HG03439 (cell line): ENCODE measurements around the gene TRAF3IP3.

ENCODE experiments used
- ATAC-seq: cut with Tn5 transposase; IDR thresholded peaks from one replicate; pipeline ENCODE4 v1.9.1; 2021; ENCODE audit warnings: mild to moderate bottlenecking, moderate library complexity; ENCODE audit not compliant: unreplicated experiment

Gene TRAF3IP3

DNA sequence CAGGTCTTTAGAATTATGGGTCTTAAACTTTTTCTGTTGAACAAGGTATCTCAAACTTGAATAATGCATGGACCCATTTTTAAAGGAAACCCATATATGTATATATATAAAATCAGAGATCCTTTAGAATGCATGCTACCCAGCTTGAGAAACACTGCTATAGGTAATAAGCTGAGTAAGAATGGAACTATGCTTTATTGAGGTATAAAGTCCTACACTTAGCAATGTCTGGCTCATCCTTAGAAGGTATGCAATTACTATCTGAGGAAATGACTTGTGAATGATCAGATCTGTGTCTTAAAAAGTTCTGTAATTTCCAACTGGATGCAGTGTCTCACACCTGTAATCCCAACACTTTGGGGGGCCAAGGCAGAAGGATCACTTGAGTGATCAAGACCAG, 11.2 kb downstream of the TRAF3IP3 start:
- no peak for ATAC-seq

DNA sequence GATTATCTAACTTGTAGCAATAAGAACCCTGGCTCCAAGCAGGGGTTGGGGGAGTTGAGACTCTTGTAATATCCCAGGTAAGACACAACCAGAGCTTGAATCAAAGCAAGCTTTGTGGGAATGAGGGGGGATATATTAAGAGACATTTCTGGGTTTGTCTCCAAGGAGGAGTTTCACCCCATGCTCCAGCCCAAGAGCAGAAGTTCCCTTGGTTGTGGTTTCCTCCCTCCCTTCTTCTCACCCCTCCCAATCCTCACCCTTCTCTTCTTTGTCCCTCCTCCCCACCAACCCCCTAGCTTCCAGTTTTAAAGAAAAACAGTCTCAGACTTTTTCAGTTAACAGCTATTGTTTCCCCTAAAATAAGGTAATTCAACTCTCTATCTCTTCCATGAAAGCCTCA, 11.9 kb downstream of the TRAF3IP3 start:
- no peak for ATAC-seq

DNA sequence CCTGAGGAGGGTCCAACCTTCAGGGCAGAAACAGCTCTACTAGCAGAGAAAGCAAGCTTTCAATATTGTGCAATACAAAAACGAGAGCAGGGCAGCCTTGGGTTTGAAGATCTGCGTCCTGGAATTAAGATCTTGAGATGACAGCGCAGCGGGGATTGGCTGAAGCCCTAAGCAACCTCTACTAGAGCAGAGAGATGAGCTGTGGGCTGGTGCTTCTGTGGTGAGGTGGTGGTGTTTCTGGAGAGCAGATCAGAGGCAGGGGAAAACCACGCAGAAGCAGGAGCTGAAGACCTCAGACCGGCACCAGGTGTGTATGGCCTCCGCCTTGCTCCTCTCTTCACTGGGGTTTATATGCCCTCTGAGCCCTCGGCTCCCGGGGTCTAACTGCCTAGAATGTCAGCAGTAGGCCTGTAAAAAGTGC, 12.5 kb downstream of the TRAF3IP3 start:
- peak; percentile 84 for ATAC-seq

DNA sequence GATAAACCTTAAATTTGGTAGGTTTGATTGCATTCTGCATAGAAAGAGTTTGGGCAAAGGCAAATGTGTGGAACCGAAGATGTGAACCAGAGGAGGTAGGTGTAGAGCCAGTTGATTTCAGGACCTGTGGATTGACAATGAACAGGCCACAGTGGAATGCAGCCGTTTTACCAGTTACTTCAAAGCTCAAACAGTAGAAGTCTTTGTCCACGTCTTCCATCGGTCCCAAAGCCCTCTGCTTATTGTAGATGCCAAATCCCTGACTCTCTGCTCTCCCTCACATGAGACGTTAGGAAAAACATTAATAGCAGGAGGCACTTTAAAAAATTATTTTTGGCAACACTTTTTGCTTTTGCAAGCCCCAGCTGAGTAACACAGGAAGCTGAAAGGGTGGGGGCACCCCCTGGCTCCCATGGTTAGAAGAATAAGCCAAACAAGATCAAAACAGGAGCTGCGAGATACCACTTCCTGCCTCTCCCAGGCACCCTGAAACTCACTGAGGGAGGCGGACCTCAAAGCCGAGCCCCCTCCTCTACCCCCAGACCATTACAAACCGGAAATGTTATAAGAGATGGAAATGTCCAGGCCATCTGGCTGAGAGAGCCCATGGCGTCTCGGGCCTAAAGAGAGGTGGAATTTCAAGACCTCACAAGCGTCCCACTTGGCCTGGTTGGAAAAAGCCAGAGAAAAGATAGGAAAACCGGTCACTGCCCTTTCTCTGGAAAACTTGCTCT, 13.5 kb downstream of the TRAF3IP3 start:
- peak; percentile 60 for ATAC-seq

DNA sequence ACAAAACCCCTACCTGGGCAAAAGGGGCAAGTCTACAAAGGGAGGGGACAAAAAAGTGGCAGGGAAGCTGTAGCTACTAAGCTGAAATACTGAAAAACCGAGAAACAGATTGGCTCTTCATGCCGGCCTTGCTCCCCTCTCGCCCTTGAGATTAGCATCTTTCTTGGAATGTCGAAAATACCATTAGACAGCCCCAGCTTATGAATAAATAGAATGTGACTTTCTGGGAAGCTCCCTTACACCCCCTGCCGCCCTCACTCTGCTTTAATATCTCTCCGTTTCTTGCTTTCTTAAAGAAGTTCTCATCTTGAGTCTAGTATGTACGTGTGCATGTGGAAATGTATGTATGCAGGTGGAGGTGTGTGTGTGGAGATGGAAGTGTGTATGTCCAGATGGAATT, 14.1 kb downstream of the TRAF3IP3 start:
- no peak for ATAC-seq

DNA sequence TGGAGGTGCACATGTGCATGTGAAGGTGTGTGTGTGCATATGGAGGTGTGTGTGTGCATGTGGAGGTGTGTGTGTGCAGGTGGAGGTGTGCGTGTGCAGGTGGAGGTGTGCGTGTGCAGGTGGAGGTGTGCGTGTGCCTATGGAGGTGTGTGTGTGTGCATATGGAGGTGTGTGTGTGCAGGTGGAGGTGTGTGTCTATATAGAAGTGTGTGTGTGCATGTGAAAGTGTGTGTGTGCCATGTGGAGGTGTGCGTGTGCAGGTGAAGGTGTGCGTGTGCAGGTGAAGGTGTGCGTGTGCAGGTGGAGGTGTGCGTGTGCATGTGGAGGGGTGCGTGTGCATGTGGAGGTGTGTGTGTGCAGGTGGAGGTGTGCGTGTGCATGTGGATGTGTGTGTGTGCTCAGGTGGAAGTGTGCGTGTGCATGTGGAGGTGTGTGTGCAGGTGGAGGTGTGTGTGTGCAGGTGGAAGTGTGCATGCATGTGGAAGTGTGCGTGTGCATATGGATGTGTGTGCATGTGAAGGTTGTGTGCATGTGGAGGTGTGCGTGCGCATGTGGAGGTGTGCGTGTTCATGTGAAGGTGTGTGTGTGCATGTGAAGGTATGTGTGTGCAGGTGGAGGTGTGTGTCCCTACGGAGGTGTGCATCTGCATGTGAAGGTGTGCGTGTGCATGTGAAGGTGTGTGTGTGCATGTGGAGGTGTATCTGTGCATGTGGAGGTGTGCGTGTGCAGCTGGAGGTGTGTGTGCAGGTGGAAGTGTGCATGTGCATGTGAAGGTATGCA, 15.0 kb downstream of the TRAF3IP3 start:
- no peak for ATAC-seq

DNA sequence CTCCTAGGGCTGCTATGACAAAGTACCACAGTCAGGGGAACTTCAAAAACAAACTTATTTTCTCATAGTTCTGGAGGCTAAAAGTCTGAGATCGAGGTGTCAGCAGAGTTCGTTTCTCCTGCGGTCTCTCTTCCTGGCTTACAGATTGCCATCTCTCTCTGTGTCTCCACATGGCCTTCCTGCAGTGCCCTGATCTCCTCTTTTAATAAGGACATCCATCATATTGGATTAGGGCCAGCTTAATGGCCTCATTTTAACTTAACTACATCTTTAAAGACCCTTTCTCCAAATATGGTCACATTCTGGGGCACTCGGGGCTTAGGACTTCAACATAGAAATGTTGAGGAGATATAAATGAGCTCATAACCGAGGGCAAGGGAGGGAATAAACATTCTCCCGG, 16.3 kb downstream of the TRAF3IP3 start:
- no peak for ATAC-seq

DNA sequence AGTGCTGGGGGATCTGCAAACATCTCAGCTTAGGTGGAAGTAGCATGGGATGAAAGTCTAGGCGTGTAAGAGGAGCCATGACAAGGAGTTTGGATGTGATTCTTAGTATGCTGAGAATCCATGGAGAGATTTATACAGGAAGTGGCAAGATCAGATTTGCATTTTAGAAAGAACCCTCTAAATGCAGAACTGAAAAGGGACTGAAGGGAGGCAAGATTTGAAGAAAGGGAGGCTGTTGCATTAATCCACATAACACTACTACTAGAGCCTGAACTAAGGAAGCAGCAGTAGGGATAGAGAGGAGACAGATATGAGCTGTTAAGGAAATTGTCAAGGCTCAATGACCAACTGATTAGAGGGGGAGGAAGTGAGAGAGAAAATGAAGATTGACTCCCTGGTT, 18.7 kb downstream of the TRAF3IP3 start:
- no peak for ATAC-seq

DNA sequence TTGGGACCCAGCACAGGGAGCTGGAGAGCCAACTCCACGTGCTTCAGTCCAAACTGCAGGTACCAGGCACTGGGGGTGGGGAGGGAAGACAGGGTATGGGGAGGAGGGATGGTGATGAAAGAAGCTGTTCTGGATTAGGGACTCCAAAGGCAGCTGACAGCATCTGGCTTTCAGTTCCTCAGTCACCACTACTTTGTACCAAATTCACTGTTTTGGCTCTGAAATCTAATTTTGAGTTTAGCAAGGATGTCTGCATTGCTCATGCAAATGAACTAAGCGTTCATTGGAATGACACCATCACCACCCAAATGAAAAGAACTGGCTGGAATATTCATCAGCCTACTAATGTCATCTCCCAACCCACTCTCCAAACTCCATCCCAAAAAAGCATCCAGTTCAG, 19.8 kb downstream of the TRAF3IP3 start:
- no peak for ATAC-seq

DNA sequence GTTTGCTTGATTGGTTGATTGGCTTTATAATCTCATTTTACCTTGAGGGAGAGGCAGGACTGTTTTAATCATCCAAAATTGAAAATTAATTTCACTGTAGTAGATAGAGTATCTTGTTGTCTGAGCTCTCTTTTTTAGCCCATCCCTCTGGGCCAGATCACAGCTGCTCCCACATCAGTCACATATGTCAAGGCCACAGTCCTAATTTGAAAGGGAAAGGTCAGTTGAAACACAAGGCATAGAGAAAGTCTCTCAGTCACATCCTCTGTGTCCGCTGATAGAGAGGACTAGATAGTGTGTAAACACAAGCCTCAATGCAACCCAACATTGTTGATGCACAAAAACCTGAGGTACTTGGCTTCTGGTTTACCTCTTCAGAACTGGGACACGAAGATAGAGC, 21.7 kb downstream of the TRAF3IP3 start:
- ATAC-seq = no peak

DNA sequence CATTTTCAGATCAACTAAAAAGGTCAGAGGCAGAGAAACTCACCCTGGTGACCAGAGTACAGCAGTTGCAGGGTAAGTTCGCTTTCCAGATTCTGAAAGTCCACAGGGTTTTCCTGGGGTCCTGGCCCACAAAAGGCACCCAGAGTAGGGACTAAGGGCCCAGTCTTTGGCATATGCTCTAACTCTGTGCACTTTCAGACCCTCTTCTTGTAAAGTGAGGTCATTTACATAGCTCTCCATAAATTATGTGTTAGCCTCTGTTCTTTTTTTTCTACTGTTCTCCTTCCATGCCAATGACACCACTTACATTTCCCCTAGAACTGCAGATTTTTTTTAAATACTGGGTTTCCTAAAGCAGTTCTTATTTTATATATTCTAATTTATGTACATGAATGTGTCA, 22.2 kb downstream of the TRAF3IP3 start:
- ATAC-seq = no peak

DNA sequence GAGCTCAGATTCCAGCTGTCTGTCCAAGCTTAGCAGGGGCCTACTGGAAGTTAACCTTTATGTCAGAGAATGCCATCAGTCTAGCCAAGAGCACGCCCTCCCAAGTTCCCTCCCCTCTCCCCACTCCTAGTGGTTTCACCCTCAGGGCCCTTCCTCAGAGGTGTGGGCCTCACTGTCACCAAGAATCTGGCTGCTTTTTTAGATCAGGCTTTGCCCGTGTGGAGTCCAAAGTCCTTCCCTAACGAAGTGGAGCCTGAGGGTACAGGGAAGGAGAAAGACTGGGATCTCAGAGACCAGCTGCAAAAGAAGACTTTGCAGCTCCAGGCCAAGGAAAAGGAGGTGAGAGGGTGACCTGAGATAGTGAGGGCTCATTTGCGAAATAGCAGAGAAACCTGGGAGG, 24.4 kb downstream of the TRAF3IP3 start:
- ATAC-seq = no peak

DNA sequence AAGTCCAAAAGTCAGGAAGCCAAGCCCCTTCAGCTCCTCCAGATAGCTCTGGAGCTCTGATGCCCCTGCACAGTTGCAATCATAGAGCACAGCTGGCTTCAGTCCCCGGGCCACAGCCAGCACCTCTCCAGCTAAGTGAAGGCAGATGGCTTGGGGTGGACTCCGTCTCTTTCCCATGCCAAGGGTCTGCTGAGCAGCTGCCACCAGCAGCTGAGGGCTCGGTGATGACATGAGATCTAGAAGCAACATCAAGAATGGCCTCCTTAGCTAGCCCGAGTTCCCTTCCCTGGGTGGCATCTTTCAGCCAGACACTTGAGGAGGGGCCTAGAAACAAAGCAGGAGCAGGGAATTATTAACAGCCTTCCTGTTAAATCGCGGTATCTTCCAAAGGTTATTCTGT, 27.5 kb downstream of the TRAF3IP3 start:
- ATAC-seq = no peak

DNA sequence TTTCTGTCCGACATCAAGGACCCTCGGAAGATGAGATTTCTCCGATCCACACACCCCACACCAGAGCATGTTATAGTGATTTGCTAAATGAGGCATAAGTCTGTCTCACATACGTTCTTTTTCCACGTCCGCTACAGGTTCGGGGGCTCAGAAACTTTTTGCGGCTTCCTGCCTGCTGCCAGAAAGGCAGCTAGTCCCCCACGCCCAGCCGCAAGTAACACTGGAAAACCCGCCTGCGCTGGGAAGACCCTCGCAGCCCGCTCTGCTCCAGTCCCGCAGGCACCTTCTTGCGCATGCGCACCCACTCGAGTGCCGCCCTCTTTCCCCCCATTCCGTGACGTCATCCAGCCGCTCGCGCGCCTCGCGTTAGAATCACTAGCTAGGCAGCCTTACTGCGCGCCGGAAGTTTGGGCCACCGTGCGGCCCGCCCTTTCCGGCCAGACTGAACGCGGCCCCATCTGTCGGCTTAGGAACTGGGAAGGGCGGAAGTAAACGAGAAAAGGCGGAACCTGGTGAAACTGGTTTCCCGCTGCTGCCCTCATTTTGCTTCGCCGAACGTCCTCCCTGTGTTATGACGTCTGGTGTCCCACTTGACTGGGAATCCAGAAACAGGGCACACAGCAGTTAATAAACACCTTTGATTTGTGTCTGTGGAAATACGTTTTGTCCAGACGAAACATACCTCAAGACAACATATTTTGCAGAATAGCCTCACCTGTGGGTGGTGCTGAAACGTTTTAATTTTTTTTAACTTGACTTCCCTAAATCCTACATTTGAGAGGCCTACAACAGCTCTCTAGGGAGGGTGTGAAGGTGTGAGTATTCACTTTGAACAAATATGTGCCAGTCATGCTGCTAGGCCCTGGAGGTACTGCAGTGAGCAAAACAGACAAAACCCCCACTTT, 28.7 kb downstream of the TRAF3IP3 start, which contains the start of gene C1orf74:
Gene C1orf74 (minus strand): TSS at position 295 of the 905 bp plus-strand sequence. CDS start 925 bp downstream, outside the sequence.
- ATAC-seq = peak; percentile 98

DNA sequence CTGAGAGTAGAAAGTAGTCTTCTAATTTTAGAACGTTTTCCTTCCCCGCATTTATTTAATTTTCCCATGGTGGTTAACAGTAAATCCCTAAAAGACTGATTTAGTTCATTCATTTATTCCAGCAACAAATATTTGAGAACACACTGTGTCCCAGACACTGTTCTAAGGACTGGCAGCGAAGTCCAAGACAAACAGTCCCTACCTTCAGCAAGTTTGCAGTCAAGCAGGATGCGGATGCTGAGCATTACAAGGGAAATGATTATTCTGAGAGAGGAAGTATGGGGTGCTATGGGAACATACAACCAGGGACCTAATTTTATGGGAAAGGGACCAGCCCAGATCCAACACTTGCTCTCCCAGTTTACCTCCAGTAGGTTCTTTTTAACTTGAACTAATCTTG, 29.7 kb downstream of the TRAF3IP3 start:
- ATAC-seq = no peak

DNA sequence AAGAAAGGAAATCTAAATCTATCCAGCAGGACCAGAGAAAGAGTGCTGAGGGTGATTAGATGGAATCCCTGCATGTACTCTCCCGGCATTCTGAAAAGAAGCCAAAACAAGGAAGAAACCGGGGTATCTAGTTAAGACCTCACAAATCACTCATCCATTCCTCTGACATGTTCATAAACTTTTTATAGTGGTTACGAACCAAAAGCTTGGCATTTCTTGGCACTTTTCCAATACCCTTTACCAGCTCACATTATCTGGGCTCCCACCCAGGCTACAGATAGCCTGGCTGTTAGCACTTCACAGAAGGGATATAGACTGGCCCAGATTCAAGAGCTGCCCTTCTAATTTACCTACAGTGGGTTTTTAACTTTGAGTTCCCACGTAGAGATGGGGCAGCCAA, 30.3 kb downstream of the TRAF3IP3 start:
- no peak for ATAC-seq

DNA sequence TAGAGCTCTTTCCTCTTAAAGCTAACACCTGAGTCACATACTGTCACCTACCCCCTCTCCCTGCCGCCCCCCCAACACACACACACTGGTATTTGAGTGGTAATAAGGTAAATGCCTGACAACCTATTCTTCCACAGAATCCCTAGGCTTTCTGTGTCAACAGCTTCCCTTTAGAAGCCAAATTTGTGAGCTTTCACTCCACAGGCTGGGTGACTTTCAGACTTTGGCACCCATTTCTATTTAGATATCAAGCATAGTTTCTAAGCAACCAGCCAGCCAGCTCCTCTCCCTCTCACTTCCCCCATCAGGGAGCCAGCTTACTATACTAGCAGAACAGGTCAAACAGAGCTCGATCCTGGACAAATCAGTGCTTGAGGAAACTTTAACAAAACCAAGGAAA, 31.7 kb downstream of the TRAF3IP3 start:
- no peak for ATAC-seq

DNA sequence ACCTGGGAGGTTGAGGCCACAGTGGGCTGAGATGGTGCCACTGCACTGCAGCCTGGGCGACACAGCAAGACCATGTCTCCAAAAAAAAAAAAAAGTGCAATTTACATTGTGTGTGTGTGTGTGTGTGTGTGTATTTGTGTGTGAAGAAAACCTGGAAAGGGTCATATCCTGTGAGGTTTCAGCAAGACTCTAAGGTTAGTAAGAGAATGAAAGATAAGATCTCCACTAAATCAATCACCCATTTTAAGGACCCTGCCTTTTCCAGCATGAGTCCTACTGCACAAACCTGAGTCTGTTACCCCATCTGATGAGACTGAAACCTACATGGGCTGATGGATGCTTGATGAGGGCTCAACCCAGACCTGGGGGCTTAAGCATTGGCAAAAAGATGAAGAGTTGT, 33.4 kb downstream of the TRAF3IP3 start:
- ATAC-seq = no peak

DNA sequence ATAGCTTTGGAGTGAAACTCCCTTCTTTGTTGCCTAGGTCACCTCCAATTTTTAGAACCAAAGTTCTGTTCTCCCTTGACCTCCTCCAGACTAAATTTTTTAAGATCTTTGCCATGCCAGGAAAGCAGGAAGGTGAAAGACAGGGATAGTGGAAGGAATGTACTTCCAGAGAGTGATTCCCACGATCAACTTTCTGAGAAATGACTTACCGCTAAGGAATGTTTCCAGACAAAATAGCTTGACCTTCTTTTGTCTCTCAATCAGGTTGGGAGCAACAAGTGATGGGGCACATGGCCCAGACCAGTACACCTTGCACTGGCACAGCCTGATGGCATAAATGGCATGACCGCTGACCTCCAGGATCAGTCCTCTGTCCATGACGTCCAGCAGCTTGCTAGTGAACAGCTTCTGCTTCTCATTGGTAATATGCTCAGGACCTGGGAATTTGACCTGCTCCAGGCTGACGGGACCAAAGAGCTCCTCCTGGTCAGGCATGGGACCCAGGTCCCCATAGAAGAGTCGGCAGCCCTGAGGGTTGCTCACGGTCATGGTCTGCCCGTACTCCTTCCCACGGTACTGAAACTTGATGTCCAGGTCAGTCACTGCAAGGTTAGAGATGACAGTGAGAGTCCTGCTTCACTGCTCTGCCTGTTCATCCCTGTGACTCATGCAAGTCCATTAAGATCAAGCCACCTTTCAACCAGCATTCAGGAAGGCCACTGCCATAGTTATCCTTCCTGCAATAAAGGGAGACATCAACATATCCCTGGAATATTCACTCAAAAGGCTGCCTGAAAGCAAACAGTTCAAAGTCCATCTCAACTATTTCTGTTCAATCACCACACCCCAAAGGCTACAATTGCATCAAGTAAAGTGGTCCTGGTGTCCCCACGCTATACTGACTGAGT, 34.7 kb downstream of the TRAF3IP3 start:
- ATAC-seq = no peak

DNA sequence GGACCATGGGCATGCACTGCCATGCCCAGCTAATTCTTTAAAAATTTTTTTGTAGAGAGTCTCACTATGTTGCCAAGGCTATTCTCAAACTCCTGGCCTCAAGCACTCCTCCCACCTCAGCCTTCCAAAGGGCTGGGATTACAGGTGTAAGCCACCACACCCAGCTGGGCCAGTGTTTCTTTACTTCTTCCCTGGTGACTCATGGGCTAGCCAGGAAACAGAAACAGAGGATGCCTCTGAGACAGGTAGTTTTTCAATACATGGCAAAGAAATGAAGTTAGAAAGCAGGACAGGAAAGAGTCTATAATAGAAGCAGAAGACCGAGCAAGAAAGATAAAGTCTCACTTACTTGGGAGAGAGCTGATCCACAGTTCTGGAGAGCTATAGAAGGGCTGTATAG, 36.1 kb downstream of the TRAF3IP3 start:
- no peak for ATAC-seq
